IPS DF 6.9 (cell line): Measurements from ENCODE around the gene FBLL1.
"Not testable (repeated sequence)": the region's sequence is repeated elsewhere in the genome, so short reads cannot be mapped to it uniquely, and the experiment has no call there.

Experiments used
- DNase-seq: peaks from one replicate; pipeline ENCODE4 v3.0.0-alpha.2; 2013; ENCODE audit warnings: low read depth, low spot score
- H3K27ac ChIP-seq: one replicate; pipeline ENCODE4 v1.5.1; 2013; ENCODE audit warnings: low read length, control low read depth
- H3K27me3 ChIP-seq: 2 replicates; pipeline ENCODE4 v1.6.1; 2013; ENCODE audit warnings: mild to moderate bottlenecking, low read length; ENCODE audit not compliant: control insufficient read depth, insufficient read depth
- H3K36me3 ChIP-seq: 2 replicates; pipeline ENCODE4 v1.6.1; 2013; ENCODE audit warnings: low read length; ENCODE audit not compliant: control insufficient read depth, insufficient read depth
- H3K4me1 ChIP-seq: 2 replicates; pipeline ENCODE4 v1.6.1; 2013; ENCODE audit warnings: low read length; ENCODE audit not compliant: control insufficient read depth, insufficient read depth
- H3K4me3 ChIP-seq: 2 replicates; pipeline ENCODE4 v1.5.1; 2013; ENCODE audit warnings: mild to moderate bottlenecking, low read length
- H3K9me3 ChIP-seq: 2 replicates; pipeline ENCODE4 v1.6.1; 2013; ENCODE audit warnings: low read length, inconsistent platforms; ENCODE audit not compliant: control insufficient read depth, insufficient read depth
- WGBS: extraction: QIAGEN DNeasy Blood & Tissue Kit; methylation state at CpG from one replicate; pipeline ENCODE4 v1.1.7; 2013; ENCODE audit warnings: mixed read lengths, missing lambda C conversion rate; ENCODE audit not compliant: insufficient read length, insufficient coverage; 5-methylcytosine and 5-hydroxymethylcytosine counted together

The FBLL1 gene

DNA sequence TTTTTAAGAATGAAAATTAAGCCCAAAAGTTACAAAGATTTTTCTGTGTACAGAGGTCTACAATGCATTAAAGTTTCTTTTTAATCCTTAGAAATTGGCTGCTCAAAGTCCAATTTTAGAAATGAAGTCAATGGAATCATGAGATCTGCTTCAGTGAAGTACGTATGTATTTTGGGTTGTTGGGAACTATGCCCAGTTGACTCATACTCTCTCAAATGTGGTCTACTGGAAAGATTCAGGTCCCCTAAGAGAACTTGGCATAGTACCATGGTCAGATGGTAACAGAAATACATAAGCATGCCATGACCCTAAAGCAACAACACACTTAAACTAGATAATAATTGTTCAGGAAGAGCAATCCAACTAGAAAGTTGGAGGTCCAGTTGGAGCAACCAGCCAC lies 23.0 kb downstream of the FBLL1 start:
- no peak for DNase-seq
- WGBS, result no CpG with 5 or more reads among the region's 1 CpG
- H3K27ac ChIP-seq, result no peak overlapping the region

DNA sequence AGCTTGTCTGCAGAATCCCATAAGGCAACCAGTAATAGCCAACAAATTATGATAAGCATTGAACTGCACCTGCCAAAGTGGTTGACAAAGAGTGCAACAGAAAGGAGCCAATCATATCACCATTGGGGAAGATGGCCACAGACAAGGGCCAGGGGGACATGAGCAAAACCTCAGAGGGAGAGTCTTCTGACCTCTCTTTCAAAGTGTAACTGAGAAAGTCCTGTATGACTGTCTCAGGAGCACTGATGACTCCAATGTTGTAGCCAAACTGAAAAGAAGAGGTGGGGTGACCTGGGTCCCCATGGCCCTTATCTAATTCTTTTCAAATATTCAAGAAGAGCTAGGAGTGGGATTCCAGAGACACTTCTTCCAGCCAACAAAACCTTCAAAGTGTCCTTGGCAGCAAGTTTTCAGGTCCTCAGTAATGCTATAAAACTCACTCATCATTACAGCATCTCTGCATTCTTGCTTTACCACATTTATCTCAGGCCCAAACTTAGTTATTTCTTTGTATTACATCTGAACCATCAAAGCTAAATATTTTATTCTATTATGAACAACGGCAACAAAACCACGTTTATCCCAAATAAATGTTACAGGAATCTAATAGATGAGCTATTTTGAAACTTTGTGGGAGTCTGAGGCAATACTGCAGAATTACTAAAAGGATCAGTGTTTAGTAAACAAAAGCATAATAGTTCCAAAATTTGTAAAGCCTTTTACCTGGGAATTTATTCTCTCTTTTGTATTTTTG lies 24.4 kb downstream of the FBLL1 start:
- Histone ChIP-seq H3K4me1 (no peaks in the 10 kb centered on the region), H3K27ac (no peak overlapping the region), H3K27me3 (no peaks in the 10 kb centered on the region), H3K9me3 (no peaks in the 10 kb centered on the region), H3K4me3 (no peak overlapping the region), H3K36me3 (peaks cover 13% of the 10 kb centered on the region; the same call in 1 of the 2 replicates)
- no CpG with 5 or more reads among the region's 2 CpGs for WGBS
- no peak for DNase-seq

More for the DNA sequence above, 23.0 kb downstream of the FBLL1 start:
- peaks cover 8% of the 10 kb centered on the region; the same call in 1 of the 2 replicates for H3K36me3 ChIP-seq
- no peaks in the 10 kb centered on the region for H3K9me3 ChIP-seq
- no peaks in the 10 kb centered on the region for H3K27me3 ChIP-seq
- no peaks in the 10 kb centered on the region for H3K4me1 ChIP-seq
- H3K4me3 ChIP-seq, result no peak overlapping the region

DNA sequence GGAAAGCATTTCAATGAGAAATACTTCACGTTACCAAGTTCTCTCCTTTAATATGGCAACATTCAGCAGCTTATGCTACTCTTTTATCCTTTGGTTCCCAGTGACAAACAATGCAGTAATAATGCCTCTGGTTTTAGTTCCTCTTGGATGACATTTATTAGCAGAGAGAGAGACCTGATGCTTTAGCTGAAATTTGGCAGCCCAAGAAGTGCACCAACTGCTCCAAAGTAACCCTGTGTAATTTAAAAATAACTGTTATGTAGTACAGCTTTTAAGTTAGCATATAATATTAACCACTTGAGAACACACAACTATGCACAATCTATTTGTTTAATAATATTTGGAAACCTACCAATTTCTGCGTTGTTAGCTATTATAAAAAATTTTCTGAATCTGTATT lies 28.3 kb downstream of the FBLL1 start:
- Histone ChIP-seq H3K27me3 (no peaks in the 10 kb centered on the region), H3K9me3 (no peaks in the 10 kb centered on the region), H3K36me3 (peaks cover 16% of the 10 kb centered on the region; the same call in 1 of the 2 replicates), H3K27ac (no peak overlapping the region), H3K4me1 (no peaks in the 10 kb centered on the region), H3K4me3 (no peak overlapping the region)
- WGBS, result no CpG with 5 or more reads among the region's 2 CpGs
- no peak for DNase-seq

DNA sequence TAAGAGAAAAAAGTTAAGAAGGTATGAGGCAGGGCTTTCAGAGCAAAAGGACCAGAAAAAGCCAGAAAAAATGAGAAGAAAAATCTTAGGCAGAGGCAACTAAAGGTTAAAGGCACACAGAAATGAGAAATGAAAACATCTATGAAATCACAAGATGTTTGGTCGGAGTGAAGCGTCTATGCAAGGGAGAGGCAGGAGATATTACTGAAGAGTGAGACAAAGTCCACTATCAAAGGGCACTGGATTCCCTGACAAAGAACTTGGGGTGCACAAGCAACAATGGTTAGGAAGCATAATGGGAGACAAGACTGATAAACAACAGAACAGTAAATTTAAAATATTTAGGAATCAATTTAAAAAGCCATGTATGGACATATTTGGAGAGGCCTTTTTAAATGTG lies 33.2 kb downstream of the FBLL1 start:
- H3K27me3 ChIP-seq, result no peaks in the 10 kb centered on the region
- no peak overlapping the region for H3K4me3 ChIP-seq
- H3K4me1 ChIP-seq, result no peaks in the 10 kb centered on the region
- no CpG with 5 or more reads among the region's 2 CpGs for WGBS
- no peaks in the 10 kb centered on the region for H3K9me3 ChIP-seq
- DNase-seq, result no peak
- no peak overlapping the region for H3K27ac ChIP-seq
- H3K36me3 ChIP-seq, result peaks cover 7% of the 10 kb centered on the region; the same call in 1 of the 2 replicates

DNA sequence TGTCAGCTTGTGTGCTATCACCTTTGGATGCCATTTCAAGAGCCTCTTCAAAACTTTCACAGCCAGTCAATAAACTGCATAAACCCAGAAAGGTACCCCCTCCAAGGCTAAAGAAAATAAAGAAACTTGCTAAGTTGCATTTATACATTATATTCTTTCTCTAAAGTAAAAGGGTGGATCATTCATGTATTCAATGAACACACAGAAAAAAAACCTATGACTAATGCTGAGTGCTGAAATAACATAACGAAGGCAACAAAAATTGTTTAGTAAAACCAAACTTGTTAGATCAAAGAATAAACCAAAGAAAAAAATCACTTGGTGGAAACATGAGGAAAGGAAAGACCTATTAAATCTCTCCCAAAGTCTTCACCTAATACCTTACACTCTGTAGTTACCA lies 34.9 kb downstream of the FBLL1 start:
- H3K9me3 ChIP-seq, result no peaks in the 10 kb centered on the region
- H3K27ac ChIP-seq, result no peak overlapping the region
- peaks cover 5% of the 10 kb centered on the region; the same call in 1 of the 2 replicates for H3K36me3 ChIP-seq
- no peaks in the 10 kb centered on the region for H3K4me1 ChIP-seq
- H3K27me3 ChIP-seq, result no peaks in the 10 kb centered on the region
- no peak overlapping the region for H3K4me3 ChIP-seq
- no peak for DNase-seq
- no CpG with 5 or more reads among the region's 1 CpG for WGBS

DNA sequence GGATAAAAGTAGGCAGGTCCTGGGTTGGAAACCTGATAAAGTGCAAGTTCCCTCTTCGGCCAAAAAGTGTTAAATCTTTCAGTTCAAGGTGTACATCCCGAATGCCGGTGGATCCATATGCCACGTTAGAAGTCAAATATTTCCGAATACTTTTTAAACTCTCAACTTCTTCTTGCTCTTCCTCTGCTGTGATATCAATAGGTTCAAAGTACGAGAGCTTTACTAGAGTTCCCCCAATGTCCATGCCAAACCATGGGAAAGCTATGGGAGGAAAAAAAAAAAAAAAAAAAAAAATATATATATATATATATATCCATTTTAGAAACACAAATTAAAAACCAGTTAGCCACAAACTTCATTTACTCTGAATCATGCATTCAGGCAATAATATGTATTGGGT lies 39.6 kb downstream of the FBLL1 start:
- no CpG with 5 or more reads among the region's 6 CpGs for WGBS
- Histone ChIP-seq H3K4me1 (no peaks in the 10 kb centered on the region), H3K4me3 (no peak overlapping the region), H3K36me3 (peaks cover 2% of the 10 kb centered on the region; the same call in 1 of the 2 replicates), H3K27me3 (no peaks in the 10 kb centered on the region), H3K27ac (no peak overlapping the region), H3K9me3 (no peaks in the 10 kb centered on the region)
- no peak for DNase-seq

DNA sequence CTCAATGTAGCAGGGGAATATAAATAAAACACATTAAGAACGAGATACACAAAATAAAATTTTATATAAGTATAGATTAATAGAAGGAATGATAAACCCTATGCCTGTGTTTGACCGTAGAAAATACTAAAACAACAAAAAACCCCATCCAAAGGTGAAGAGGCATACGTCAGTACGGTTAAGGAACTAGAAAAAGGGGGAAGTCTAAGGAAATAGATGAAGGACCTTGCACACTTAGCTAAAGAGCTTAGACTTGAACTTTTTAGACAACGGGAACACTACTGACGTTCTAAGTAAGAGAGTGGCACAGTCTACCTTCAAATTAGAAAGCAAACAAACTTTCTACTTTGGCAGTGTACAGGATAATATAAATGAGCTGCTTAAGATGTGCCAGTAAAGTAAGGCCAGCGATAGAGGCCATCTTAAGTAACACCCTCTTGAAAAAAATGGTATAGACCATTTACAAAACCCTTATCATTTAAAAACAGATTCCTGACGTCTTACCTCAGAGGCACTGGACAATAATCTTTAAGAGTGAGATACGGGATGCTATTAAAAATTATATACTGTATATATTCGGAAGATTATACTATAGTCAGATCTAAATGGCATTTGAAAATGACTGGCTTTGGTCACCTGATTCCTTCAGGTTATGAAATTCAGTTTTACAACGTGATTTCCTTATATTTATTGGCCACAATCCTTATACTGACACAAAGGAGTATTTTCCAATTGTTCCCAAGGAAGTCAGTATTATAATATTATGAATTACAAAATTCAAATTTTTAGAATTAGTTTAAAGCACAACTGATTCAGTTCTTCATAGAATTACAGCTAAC lies 41.6 kb downstream of the FBLL1 start:
- Histone ChIP-seq H3K9me3 (no peaks in the 10 kb centered on the region), H3K36me3 (peaks cover 2% of the 10 kb centered on the region; the same call in 1 of the 2 replicates), H3K4me3 (no peak overlapping the region), H3K27me3 (no peaks in the 10 kb centered on the region), H3K27ac (no peak overlapping the region), H3K4me1 (no peaks in the 10 kb centered on the region)
- WGBS, result no CpG with 5 or more reads among the region's 11 CpGs
- no peak for DNase-seq

DNA sequence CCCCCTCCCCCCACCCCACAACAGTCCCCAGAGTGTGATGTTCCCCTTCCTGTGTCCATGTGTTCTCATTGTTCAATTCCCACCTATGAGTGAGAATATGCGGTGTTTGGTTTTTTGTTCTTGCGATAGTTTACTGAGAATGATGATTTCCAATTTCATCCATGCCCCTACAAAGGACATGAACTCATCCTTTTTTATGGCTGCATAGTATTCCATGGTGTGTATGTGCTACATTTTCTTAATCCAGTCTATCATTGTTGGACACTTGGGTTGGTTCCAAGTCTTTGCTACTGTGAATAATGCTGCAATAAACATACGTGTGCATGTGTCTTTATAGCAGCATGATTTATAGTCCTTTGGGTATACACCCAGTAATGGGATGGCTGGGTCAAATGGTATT lies 44.6 kb downstream of the FBLL1 start:
- H3K27ac ChIP-seq, DNase-seq, H3K27me3 ChIP-seq, H3K36me3 ChIP-seq, H3K4me3 ChIP-seq, H3K9me3 ChIP-seq, H3K4me1 ChIP-seq: not testable (repeated sequence)
- no CpG with 5 or more reads among the region's 3 CpGs for WGBS

DNA sequence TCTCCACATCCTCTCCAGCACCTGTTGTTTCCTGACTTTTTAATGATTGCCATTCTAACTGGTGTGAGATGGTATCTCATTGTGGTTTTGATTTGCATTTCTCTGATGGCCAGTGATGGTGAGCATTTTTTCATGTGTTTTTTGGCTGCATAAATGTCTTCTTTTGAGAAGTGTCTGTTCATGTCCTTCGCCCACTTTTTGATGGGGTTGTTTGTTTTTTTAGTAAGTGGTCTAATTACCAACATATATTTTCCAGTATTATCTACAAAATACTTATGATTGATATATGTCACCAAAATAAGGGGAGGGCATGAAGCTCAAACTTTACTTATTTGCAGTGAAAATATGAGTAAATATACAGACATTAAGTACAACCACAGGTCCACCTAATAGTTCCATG lies 45.1 kb downstream of the FBLL1 start:
- H3K4me3 ChIP-seq, H3K36me3 ChIP-seq, DNase-seq, H3K4me1 ChIP-seq, H3K9me3 ChIP-seq, H3K27ac ChIP-seq, H3K27me3 ChIP-seq: not testable (repeated sequence)
- no CpG with 5 or more reads among the region's 1 CpG for WGBS

DNA sequence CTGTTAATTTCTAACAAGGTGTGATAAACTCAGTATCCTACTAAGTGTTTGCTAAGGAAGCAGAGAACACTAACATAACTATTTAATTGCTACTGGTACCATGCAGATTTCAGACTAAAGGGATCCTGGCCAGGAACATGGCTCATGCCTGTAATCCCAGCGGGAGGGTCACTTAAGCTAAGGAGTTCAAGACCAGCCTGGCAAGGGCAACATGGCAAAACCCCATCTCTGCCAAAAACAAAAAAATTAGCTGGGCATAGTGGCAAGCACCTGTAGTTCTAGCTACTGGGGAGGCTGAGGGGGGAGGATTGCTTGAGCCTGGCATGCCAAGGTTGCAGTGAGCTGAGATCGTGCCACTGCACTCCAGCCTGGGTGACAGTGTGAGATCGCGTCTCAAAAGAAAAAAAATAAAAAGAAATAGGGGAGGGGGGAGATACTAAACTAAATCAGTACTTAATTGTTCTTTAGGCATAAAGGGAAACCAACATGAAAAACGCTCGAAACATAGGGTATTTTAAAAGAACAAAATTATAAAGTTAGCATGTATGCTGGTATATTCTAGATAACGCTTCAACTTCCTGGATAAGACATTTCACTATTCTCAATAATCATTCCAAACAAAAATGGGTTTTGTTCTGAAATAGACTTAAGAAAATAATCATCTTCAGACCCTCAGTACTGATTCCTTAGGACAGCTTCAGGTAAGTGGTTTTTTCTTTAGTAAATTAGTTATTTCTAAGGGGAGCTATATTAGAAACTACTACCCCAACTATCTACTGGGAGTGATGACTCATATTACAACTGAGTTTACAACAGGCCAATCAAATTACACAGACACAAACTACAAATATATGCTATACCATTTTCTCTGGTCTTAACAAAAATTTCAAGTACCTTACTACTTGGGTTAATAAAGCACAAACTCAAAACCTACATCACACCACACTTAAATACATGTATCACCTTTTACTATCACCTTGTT lies 46.6 kb downstream of the FBLL1 start:
- Histone ChIP-seq H3K4me3 (no peak overlapping the region), H3K27ac (no peak overlapping the region), H3K27me3 (no peaks in the 10 kb centered on the region), H3K36me3 (no peaks in the 10 kb centered on the region), H3K4me1 (peaks cover 2% of the 10 kb centered on the region; the same call in 1 of the 2 replicates), H3K9me3 (no peaks in the 10 kb centered on the region)
- WGBS, result no CpG with 5 or more reads among the region's 7 CpGs
- no peak for DNase-seq
